Retinal pigment epithelial cell (primary cell): ENCODE results near the gene DNAJA2.

Experiments used
- DNase-seq: peaks from one replicate; pipeline ENCODE4 v3.0.0-alpha.2; 2010; ENCODE audit warnings: low read depth
- H3K4me3 ChIP-seq: 2 replicates; pipeline ENCODE4 v1.5.1; 2011; ENCODE audit warnings: mild to moderate bottlenecking, low read length, control low read depth, moderate library complexity
- TF ChIP-seq, protein P1 (sequence below): conservative IDR thresholded peaks from 2 replicates; pipeline ENCODE4 v1.5.1; 2011; ENCODE audit warnings: low read depth, low read length, control low read depth, inconsistent platforms

The DNAJA2 gene

DNA sequence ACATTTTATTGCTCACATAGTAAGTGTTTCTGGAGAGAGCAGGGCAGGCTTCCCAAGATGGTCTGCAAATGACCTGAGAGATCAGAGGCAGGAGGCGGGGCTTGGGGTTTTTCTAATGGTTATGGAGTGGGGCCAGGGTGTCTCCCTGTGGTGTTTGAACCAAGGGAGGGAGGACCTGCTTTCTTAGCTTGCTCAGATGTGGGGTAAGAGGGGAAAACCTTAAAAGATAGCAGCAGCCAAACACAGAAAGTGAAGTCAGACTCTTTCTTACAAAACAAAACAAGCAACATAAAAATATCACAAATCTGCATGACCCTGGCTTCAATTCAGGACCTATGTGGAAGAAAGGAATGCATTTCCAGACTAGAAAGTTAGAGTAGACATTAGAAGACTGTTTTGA, 22.9 kb upstream of the DNAJA2 start:
- no peak overlapping the region for H3K4me3 ChIP-seq
- no peak for DNase-seq
- TF ChIP-seq, protein P1, sequence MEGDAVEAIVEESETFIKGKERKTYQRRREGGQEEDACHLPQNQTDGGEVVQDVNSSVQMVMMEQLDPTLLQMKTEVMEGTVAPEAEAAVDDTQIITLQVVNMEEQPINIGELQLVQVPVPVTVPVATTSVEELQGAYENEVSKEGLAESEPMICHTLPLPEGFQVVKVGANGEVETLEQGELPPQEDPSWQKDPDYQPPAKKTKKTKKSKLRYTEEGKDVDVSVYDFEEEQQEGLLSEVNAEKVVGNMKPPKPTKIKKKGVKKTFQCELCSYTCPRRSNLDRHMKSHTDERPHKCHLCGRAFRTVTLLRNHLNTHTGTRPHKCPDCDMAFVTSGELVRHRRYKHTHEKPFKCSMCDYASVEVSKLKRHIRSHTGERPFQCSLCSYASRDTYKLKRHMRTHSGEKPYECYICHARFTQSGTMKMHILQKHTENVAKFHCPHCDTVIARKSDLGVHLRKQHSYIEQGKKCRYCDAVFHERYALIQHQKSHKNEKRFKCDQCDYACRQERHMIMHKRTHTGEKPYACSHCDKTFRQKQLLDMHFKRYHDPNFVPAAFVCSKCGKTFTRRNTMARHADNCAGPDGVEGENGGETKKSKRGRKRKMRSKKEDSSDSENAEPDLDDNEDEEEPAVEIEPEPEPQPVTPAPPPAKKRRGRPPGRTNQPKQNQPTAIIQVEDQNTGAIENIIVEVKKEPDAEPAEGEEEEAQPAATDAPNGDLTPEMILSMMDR, result no peak

DNA sequence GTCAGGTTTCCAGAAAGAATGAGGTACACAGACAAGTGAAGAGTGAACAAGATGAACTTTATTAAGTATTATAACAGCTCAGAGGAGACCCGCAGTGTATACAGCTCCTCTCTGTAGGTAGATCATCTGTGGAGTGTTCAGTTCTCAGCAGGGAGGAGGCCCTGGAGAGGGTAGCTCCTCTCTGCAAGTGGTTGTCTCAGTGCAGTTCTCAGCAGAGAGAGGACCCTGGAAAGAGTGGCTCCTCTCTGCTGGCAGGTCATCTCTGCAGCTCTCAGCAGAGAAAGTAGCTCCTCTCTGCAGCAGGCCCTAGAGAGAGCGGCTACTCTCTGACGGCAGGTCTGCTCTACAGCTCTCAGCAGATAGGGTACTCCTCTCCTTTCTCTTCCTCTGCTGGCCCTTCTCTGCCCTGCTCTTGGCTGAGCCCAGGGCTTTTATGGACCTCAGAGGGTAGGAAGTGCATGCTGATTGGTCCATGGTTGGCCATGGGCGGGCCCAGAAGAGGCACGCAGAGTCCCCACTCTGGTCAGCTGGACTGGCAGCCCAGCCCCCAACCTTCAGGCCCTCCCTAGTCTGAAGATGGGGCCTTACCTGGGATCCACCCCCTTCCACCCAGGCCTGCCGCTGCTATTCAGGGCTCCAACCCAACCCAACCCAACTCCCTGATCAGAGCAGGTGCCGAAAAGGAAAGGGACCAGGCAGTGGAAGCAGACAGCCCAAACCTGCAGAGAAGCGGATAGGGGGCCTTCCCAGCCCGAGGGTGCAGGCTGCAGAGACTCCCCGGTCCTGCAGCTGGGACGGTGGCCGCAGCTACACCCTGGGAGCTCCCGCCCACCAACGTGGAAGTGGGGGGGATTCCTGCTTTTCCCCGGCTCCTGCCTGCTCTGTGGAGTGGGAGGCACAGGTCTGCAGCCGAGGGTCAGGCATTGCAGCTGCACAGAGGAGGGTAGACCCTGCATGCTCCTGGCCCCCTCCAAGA, 18.5 kb upstream of the DNAJA2 start:
- TF ChIP-seq, protein P1, result no peak
- no peak for DNase-seq
- no peak overlapping the region for H3K4me3 ChIP-seq

DNA sequence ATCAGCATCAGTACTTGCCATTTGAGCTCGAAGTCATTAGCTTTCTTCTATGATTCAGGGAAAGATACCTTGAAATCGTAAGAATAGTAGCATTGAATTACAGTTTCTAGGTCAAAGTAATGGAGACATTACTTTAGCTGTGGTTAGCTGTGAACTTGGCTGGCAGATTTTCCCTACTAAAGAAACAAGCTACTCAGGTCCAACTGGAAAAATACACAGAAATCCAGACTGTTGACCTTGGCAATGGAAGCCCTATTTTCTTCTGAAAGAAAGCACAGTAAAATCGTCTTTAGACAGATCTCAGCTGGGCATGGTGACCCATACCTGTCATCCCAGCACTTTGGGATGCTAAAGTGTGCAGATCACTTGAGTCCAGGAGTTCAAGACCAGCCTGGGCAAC, 13.4 kb upstream of the DNAJA2 start:
- TF ChIP-seq, protein P1, result no peak
- H3K4me3 ChIP-seq, result no peak overlapping the region
- no peak for DNase-seq

DNA sequence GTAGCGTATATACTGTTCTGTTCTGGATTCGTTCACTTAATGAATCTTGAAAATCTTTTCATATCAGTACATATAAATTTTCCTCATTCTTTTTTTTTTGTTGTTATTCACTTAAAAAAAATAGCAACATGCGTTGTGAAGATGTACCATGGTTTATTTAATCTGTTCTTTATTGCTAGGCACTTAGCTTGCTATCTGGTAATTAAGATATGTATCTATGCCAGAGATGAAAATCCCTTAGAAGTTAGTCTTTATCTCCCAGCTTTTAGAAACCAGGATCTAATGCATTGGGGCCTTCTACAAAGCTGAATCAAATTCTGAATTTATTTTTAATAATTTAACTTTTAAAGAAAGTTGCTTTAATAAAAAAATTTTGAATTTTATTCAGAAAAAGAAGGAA, 13.0 kb upstream of the DNAJA2 start:
- DNase-seq, result no peak
- no peak overlapping the region for H3K4me3 ChIP-seq
- TF ChIP-seq, protein P1, result no peak

DNA sequence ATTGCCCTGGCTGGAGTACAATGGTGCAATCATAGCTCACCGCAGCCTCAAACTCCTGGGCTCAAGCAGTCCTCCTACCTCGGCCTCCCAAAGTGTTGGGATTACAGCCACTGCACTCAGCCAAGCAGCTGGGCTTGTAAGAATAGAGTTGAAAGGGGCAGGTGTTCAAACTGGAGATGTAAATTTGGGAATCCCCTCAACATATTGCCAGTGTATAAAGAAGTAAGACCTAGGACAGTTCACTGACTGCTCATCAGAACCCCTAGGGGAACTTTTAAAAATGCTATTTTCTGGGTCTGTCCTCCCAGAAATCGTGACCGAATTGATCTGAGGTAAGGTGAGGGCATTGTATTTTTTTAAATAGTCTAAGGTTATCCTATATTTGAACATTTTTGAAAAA, 8.9 kb upstream of the DNAJA2 start:
- H3K4me3 ChIP-seq, result no peak overlapping the region
- no peak for DNase-seq
- TF ChIP-seq, protein P1, result no peak

DNA sequence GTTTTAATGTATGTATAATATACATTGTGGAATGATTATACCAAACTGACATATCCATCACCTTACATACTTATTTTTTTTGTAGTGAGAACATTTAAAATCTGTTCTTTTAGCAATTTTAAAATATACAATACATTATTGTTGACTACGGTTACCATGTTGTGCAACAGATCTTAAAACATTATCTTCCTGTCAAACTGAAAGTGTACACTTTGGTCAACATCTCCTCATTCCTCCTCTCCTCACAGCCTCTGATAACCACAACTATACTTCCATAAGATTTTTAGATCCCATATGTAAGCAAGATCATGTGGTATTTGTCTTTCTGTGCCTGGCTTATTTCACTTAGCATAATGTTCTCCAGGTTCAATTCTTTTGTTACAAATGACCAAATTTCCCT, 7.5 kb upstream of the DNAJA2 start:
- DNase-seq, result no peak
- TF ChIP-seq, protein P1, result no peak
- H3K4me3 ChIP-seq, result no peak overlapping the region

DNA sequence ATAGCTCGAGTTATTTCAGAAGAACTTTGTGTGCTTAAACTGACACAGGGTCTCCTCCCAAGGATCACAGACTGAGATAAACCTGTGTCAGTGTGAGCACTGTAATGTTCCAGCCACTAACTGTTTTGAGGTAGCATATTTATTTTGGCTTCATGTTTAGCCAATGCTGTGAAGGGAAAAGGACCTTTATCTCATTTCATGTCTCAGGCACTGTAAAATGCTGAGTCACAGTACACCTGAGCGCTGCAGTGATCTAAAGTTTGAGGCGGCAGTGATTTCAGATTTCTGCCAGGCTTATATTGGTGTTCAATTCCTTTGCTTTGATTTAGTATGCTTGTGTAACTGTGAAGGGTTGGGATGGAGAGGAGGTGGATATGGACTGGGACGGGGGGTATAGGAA, 3.1 kb upstream of the DNAJA2 start:
- H3K4me3 ChIP-seq, result no peak overlapping the region
- TF ChIP-seq, protein P1, result no peak
- DNase-seq, result no peak
